Measurements from ENCODE around the gene HIPK2.
A peak's percentile ranks its signal among the peaks of the same experiment; 100 is the strongest.

HIPK2 gene

GRCh38 chr7:139675127-139676125 lies 102.4 kb downstream of the HIPK2 start:
- no peak overlapping the region for H3K4me3 ChIP-seq (ENCODE audit: control insufficient read depth in 1 of 7, extremely low read depth in 1 of 7, insufficient read depth in 4 of 7, low read depth in 2 of 7, low read length in 6 of 7)
- WGBS (ENCODE audit: insufficient coverage): 80% methylated on average over 9 of the region's 12 CpGs
- no peak for DNase-seq
- H3K27me3 ChIP-seq (replicated peaks in 2 of 5; ENCODE audit: control insufficient read depth in 4 of 5, insufficient read depth in 5 of 5, low read length in 4 of 5): no peaks in the 10 kb centered on the region
- ChIA-PET CTCF (interaction anchor here (1.0 kb wide), 2 partner anchors 10 to 28 kb away, joined by 3 to 4 read pairs; no protein-coding TSS in a partner anchor), POLR2A (no interaction called here)
- H3K4me1 ChIP-seq (ENCODE audit: control extremely low read depth in 1 of 4, control insufficient read depth in 4 of 4, insufficient read depth in 4 of 4, low read length in 3 of 4): peaks cover 0 to 12% (median 11%) of the 10 kb centered on the region in 4 experiments
- peaks cover 0 to 4% (median under 1%) of the 10 kb centered on the region in 4 experiments for H3K36me3 ChIP-seq (ENCODE audit: control insufficient read depth in 4 of 4, insufficient read depth in 4 of 4, low read length in 3 of 4)
- H3K9me3 ChIP-seq (ENCODE audit: control extremely low read depth in 1 of 5, control insufficient read depth in 4 of 5, insufficient read depth in 2 of 5, low read depth in 1 of 5, low read length in 4 of 5): no peaks in the 10 kb centered on the region
- no peak overlapping the region for H3K27ac ChIP-seq (ENCODE audit: insufficient read depth in 1 of 2, low read depth in 1 of 2, low read length in 2 of 2, poor library complexity in 1 of 2, severe bottlenecking in 2 of 2)

- CTCF ChIA-PET: interaction anchor here (1.5 kb wide), 1 partner anchor 29 kb away, joined by 5 read pairs; no protein-coding TSS in a partner anchor
- H3K4me1 ChIP-seq (ENCODE audit: control extremely low read depth in 1 of 4, control insufficient read depth in 4 of 4, insufficient read depth in 4 of 4, low read length in 3 of 4): peaks cover 0 to 5% (median 5%) of the 10 kb centered on the region in 4 experiments
Measured at GRCh38 chr7:139674752-139675126, 103.1 kb downstream of the HIPK2 start.

GRCh38 chr7:139674341-139674740 lies 103.5 kb downstream of the HIPK2 start:
- DNase-seq: no peak
- ChIA-PET POLR2A (interaction anchor here (0.7 kb wide), 1 partner anchor 24 kb away, joined by 3 read pairs; no protein-coding TSS in a partner anchor), CTCF (interaction anchor here (0.6 to 1.6 kb wide), 3 partner anchors 11 to 266 kb away, joined by 3 to 5 read pairs (median 3); no protein-coding TSS in a partner anchor)
- Histone ChIP-seq H3K27me3 (replicated peaks in 2 of 5; ENCODE audit: control insufficient read depth in 4 of 5, insufficient read depth in 5 of 5, low read length in 4 of 5) (no peaks in the 10 kb centered on the region), H3K9me3 (ENCODE audit: control extremely low read depth in 1 of 5, control insufficient read depth in 4 of 5, insufficient read depth in 2 of 5, low read depth in 1 of 5, low read length in 4 of 5) (no peaks in the 10 kb centered on the region), H3K4me3 (ENCODE audit: control insufficient read depth in 1 of 7, extremely low read depth in 1 of 7, insufficient read depth in 4 of 7, low read depth in 2 of 7, low read length in 6 of 7) (no peak overlapping the region), H3K4me1 (ENCODE audit: control extremely low read depth in 1 of 4, control insufficient read depth in 4 of 4, insufficient read depth in 4 of 4, low read length in 3 of 4) (peaks cover 0 to 4% (median 3%) of the 10 kb centered on the region in 4 experiments), H3K36me3 (ENCODE audit: control insufficient read depth in 4 of 4, insufficient read depth in 4 of 4, low read length in 3 of 4) (peaks cover 0 to 4% (median under 1%) of the 10 kb centered on the region in 4 experiments), H3K27ac (ENCODE audit: insufficient read depth in 1 of 2, low read depth in 1 of 2, low read length in 2 of 2, poor library complexity in 1 of 2, severe bottlenecking in 2 of 2) (no peak overlapping the region)
- WGBS (ENCODE audit: insufficient coverage): 100% methylated on average over 6 of the region's 10 CpGs

More at GRCh38 chr7:139674752-139675126, 103.1 kb downstream of the HIPK2 start:
- POLR2A ChIA-PET: no interaction called here
- WGBS (ENCODE audit: insufficient coverage): 95% methylated on average over 4 of the region's 8 CpGs
- H3K36me3 ChIP-seq (ENCODE audit: control insufficient read depth in 4 of 4, insufficient read depth in 4 of 4, low read length in 3 of 4): peaks cover 0 to 4% (median under 1%) of the 10 kb centered on the region in 4 experiments
- H3K9me3 ChIP-seq (ENCODE audit: control extremely low read depth in 1 of 5, control insufficient read depth in 4 of 5, insufficient read depth in 2 of 5, low read depth in 1 of 5, low read length in 4 of 5): no peaks in the 10 kb centered on the region
- no peak for DNase-seq
- H3K27me3 ChIP-seq (replicated peaks in 2 of 5; ENCODE audit: control insufficient read depth in 4 of 5, insufficient read depth in 5 of 5, low read length in 4 of 5): no peaks in the 10 kb centered on the region
- H3K4me3 ChIP-seq (ENCODE audit: control insufficient read depth in 1 of 7, extremely low read depth in 1 of 7, insufficient read depth in 4 of 7, low read depth in 2 of 7, low read length in 6 of 7): no peak overlapping the region
- no peak overlapping the region for H3K27ac ChIP-seq (ENCODE audit: insufficient read depth in 1 of 2, low read depth in 1 of 2, low read length in 2 of 2, poor library complexity in 1 of 2, severe bottlenecking in 2 of 2)

- WGBS (ENCODE audit: insufficient coverage): 100% methylated on average over 1 of the region's 6 CpGs
- POLR2A ChIA-PET: interaction anchor here (0.7 kb wide), 1 partner anchor 23 kb away, joined by 3 read pairs; no protein-coding TSS in a partner anchor
- no peaks in the 10 kb centered on the region for H3K27me3 ChIP-seq (replicated peaks in 2 of 5; ENCODE audit: control insufficient read depth in 4 of 5, insufficient read depth in 5 of 5, low read length in 4 of 5)
- H3K4me1 ChIP-seq (ENCODE audit: control extremely low read depth in 1 of 4, control insufficient read depth in 4 of 4, insufficient read depth in 4 of 4, low read length in 3 of 4): peaks cover 0 to 4% (median 3%) of the 10 kb centered on the region in 4 experiments
- peaks cover 0 to 4% (median under 1%) of the 10 kb centered on the region in 4 experiments for H3K36me3 ChIP-seq (ENCODE audit: control insufficient read depth in 4 of 4, insufficient read depth in 4 of 4, low read length in 3 of 4)
- DNase-seq: no peak
- H3K4me3 ChIP-seq (ENCODE audit: control insufficient read depth in 1 of 7, extremely low read depth in 1 of 7, insufficient read depth in 4 of 7, low read depth in 2 of 7, low read length in 6 of 7): no peak overlapping the region
- CTCF ChIA-PET: interaction anchor here (1.0 to 1.6 kb wide), 3 partner anchors 11 to 242 kb away, joined by 3 to 5 read pairs (median 3); no protein-coding TSS in a partner anchor
- no peaks in the 10 kb centered on the region for H3K9me3 ChIP-seq (ENCODE audit: control extremely low read depth in 1 of 5, control insufficient read depth in 4 of 5, insufficient read depth in 2 of 5, low read depth in 1 of 5, low read length in 4 of 5)
- H3K27ac ChIP-seq (ENCODE audit: insufficient read depth in 1 of 2, low read depth in 1 of 2, low read length in 2 of 2, poor library complexity in 1 of 2, severe bottlenecking in 2 of 2): no peak overlapping the region
Measured at GRCh38 chr7:139673762-139674161, 104.0 kb downstream of the HIPK2 start.

GRCh38 chr7:139673230-139673629 lies 104.6 kb downstream of the HIPK2 start:
- ChIA-PET CTCF (interaction anchor here (1.0 to 1.9 kb wide), 4 partner anchors 10 to 243 kb away, joined by 3 to 5 read pairs (median 4); no protein-coding TSS in a partner anchor), POLR2A (no interaction called here)
- no peaks in the 10 kb centered on the region for H3K27me3 ChIP-seq (replicated peaks in 2 of 5; ENCODE audit: control insufficient read depth in 4 of 5, insufficient read depth in 5 of 5, low read length in 4 of 5)
- peaks cover 0 to 4% (median under 1%) of the 10 kb centered on the region in 4 experiments for H3K36me3 ChIP-seq (ENCODE audit: control insufficient read depth in 4 of 4, insufficient read depth in 4 of 4, low read length in 3 of 4)
- H3K9me3 ChIP-seq (ENCODE audit: control extremely low read depth in 1 of 5, control insufficient read depth in 4 of 5, insufficient read depth in 2 of 5, low read depth in 1 of 5, low read length in 4 of 5): no peaks in the 10 kb centered on the region
- no peak overlapping the region for H3K27ac ChIP-seq (ENCODE audit: insufficient read depth in 1 of 2, low read depth in 1 of 2, low read length in 2 of 2, poor library complexity in 1 of 2, severe bottlenecking in 2 of 2)
- H3K4me3 ChIP-seq (ENCODE audit: control insufficient read depth in 1 of 7, extremely low read depth in 1 of 7, insufficient read depth in 4 of 7, low read depth in 2 of 7, low read length in 6 of 7): no peak overlapping the region
- DNase-seq: peak in 1 of 3 donors; percentile 22
- H3K4me1 ChIP-seq (ENCODE audit: control extremely low read depth in 1 of 4, control insufficient read depth in 4 of 4, insufficient read depth in 4 of 4, low read length in 3 of 4): peaks cover 0 to 4% (median 3%) of the 10 kb centered on the region in 4 experiments
- 100% methylated on average over 1 of the region's 5 CpGs for WGBS (ENCODE audit: insufficient coverage)

GRCh38 chr7:139671967-139672366 lies 105.8 kb downstream of the HIPK2 start:
- Histone ChIP-seq H3K4me1 (ENCODE audit: control extremely low read depth in 1 of 4, control insufficient read depth in 4 of 4, insufficient read depth in 4 of 4, low read length in 3 of 4) (peaks cover 0 to 4% (median 3%) of the 10 kb centered on the region in 4 experiments), H3K9me3 (ENCODE audit: control extremely low read depth in 1 of 5, control insufficient read depth in 4 of 5, insufficient read depth in 2 of 5, low read depth in 1 of 5, low read length in 4 of 5) (no peaks in the 10 kb centered on the region), H3K27ac (ENCODE audit: insufficient read depth in 1 of 2, low read depth in 1 of 2, low read length in 2 of 2, poor library complexity in 1 of 2, severe bottlenecking in 2 of 2) (no peak overlapping the region), H3K4me3 (ENCODE audit: control insufficient read depth in 1 of 7, extremely low read depth in 1 of 7, insufficient read depth in 4 of 7, low read depth in 2 of 7, low read length in 6 of 7) (no peak overlapping the region), H3K36me3 (ENCODE audit: control insufficient read depth in 4 of 4, insufficient read depth in 4 of 4, low read length in 3 of 4) (peaks cover 0 to 4% (median under 1%) of the 10 kb centered on the region in 4 experiments), H3K27me3 (replicated peaks in 2 of 5; ENCODE audit: control insufficient read depth in 4 of 5, insufficient read depth in 5 of 5, low read length in 4 of 5) (no peaks in the 10 kb centered on the region)
- ChIA-PET CTCF (interaction anchor here (1.0 to 1.9 kb wide), 2 partner anchors 24 to 26 kb away, joined by 4 read pairs; no protein-coding TSS in a partner anchor), POLR2A (no interaction called here)
- no CpG with 5 or more reads among the region's 3 CpGs for WGBS (ENCODE audit: insufficient coverage)
- DNase-seq: no peak
